PC-3 (cell line): Measurements from ENCODE around the gene METAP2.

Experiments used
- EZH2 ChIP-seq: fragments of 300-600 bp; sonication (generic); IDR thresholded peaks from one replicate; pipeline ENCODE4 v1.6.1; 2017; ENCODE audit warnings: antibody characterized with exemption, mild to moderate bottlenecking, low read length; ENCODE audit not compliant: unreplicated experiment
- EZH2phosphoT487 ChIP-seq: fragments of 300-600 bp; sonication (generic); IDR thresholded peaks from 2 replicates; pipeline ENCODE4 v1.6.1; 2018; ENCODE audit warnings: mild to moderate bottlenecking, antibody characterized with exemption, low read length, borderline replicate concordance

DNA sequence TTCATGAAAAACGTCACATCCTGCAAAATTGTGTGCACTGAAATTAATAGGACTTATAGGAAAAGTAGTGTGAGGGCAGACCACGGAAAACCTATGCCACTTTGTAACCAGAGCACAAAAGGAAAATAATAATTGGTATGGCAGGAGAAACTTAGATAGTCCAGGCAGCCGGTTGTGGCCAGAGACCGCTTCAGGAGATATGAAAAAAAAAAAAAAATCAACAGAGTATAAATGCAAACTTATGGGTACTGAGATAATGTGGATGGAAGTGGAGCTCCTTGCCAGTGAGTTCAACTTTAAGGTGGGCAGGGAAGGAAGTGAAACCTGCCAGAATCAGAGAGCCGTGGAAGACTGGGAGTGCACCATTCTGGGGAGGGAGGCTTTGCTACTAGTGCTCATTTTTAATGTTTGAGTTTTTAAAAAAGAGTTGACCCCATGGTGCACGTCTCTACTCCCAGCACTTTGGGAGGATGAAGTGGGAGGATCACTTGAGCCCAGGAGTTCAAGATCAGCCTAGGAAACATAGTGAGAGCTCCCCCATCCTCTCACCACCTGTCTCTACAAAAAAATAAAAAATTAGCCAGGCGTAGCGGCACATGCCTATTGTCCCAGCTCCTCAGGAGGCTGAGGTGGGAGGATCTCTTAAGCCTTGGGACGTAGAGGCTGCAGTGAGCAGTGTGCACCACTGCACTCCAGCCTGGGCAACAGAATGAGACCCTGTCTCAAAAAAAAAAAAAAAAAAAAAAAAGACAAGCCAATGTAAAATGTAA, 34.3 kb upstream of the METAP2 start:
- TF ChIP-seq EZH2 (no peak), EZH2phosphoT487 (no peak)
